ENCODE data around the gene UBA52. TPM values are rescaled to one million over a fixed set of nuclear protein-coding genes. Genes with fewer than 3 reads are reported as not detected.

Gene UBA52
- polyA plus RNA-seq, 3 donors: 832 to 3,024 (median 896) TPM

DNA sequence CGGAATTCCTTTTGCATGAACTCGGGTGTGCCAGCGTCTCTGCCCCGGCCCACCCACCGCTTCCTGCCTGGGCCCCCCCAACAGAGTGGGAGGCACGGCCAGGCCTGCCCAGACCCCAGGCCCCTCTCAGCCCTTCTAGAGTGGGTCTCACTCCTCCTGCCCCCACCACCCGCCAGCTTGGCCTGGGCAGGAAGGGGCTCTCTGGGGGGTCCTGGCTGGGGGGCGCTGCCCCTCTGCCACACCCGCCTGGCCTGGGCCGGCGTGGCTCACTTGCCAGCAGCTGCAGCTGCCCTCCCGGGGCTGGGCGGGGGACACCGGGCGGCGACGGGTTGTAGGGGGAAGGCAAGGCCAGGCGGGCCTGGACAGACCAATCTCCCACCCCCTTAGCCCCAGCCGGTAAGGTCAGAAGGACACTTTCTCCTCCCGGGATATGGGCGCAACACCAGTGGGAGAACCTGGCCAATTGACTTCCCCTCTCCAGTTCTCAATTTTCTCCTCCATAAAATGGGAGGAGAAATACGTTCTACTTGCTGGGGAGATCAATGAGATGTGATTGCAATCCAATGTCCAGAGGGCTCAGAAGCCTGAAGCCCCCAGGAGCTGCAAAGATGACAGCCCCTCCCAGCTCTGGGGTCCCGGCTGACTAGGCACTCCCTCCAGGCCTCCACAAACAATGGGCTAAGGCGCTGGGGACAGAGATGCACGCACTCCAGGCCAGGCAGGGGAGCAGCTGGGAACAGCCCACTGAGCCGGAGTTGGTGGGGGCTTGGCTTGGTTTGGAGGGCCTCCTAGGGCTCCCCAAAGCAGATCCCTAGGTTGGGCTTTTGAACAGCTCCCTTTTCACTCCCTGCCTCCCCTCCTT is 32.5 kb downstream of the UBA52 start:
- WGBS (ENCODE audit: insufficient coverage): 14% methylated on average over 20 of the region's 26 CpGs
- H3K27me3 ChIP-seq (ENCODE audit: control insufficient read depth in 2 of 2, insufficient read depth in 2 of 2, low read length in 2 of 2): peaks cover 54 to 72% of the 10 kb centered on the region in 2 donors

DNA sequence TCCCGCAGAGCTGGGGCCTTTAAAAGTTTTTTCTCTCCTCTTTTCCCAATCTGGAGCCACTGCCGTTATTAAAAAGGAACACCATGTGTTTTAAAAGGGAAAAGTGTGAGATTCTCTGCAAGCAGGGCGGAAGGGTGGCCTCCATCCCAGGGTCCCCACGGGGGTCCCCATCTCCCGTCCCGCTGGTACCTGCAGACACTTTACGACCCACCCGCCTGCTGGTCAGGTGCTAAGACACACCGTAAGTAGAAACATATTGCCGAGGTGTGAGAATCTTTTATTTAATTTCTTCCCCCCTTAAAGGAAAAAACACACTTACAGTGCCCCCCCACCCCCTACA is 33.1 kb downstream of the UBA52 start:
- TF ChIP-seq, protein P1, sequence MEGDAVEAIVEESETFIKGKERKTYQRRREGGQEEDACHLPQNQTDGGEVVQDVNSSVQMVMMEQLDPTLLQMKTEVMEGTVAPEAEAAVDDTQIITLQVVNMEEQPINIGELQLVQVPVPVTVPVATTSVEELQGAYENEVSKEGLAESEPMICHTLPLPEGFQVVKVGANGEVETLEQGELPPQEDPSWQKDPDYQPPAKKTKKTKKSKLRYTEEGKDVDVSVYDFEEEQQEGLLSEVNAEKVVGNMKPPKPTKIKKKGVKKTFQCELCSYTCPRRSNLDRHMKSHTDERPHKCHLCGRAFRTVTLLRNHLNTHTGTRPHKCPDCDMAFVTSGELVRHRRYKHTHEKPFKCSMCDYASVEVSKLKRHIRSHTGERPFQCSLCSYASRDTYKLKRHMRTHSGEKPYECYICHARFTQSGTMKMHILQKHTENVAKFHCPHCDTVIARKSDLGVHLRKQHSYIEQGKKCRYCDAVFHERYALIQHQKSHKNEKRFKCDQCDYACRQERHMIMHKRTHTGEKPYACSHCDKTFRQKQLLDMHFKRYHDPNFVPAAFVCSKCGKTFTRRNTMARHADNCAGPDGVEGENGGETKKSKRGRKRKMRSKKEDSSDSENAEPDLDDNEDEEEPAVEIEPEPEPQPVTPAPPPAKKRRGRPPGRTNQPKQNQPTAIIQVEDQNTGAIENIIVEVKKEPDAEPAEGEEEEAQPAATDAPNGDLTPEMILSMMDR (IDR thresholded peaks at IDR 0.05): no peak

More for the DNA sequence above, 32.5 kb downstream of the UBA52 start:
- Histone ChIP-seq H3K9me3 (replicated peaks in 1 of 2; ENCODE audit: control insufficient read depth in 1 of 2, insufficient read depth in 1 of 2, low read length in 2 of 2) (peaks cover 0 to 30% of the 10 kb centered on the region in 2 donors), H3K4me2 (replicated peaks; ENCODE audit: extremely low read depth, low read length, poor library complexity, severe bottlenecking) (no peak overlapping the region), H3K79me2 (ENCODE audit: insufficient read depth, low read length) (no peaks in the 10 kb centered on the region), H3K36me3 (replicated peaks in 1 of 2; ENCODE audit: control insufficient read depth in 1 of 2, insufficient read depth in 2 of 2, low read length in 2 of 2) (no peaks in the 10 kb centered on the region), H2AFZ (ENCODE audit: insufficient read depth, low read depth, low read length, poor library complexity, severe bottlenecking) (no peak overlapping the region), H4K20me1 (ENCODE audit: insufficient read depth, low read length) (no peaks in the 10 kb centered on the region), H3K27ac (ENCODE audit: low read depth in 1 of 2, low read length in 2 of 2) (no peak overlapping the region), H3K4me1 (ENCODE audit: control insufficient read depth in 1 of 2, insufficient read depth in 2 of 2, low read length in 2 of 2) (no peaks in the 10 kb centered on the region), H3K9ac (ENCODE audit: insufficient read depth, low read length, poor library complexity, severe bottlenecking) (no peak overlapping the region), H3K4me3 (replicated peaks in 1 of 3; ENCODE audit: low read depth in 2 of 3, low read length in 3 of 3) (no peak overlapping the region)
- H3K36me3 Mint-ChIP-seq: peaks cover 0 to 6% of the 10 kb centered on the region in 2 donors
- H3K4me3 Mint-ChIP-seq: peak overlapping the region in 1 of 2 donors; percentile 46
- TF ChIP-seq, protein P1 (IDR thresholded peaks at IDR 0.05): no peak
- intact Hi-C loops (cut with micrococcal nuclease): no loop called here
- no peak for DNase-seq
- H3K27me3 Mint-ChIP-seq (ENCODE audit: low read depth in 3 of 3): peaks cover 76 to 91% (median 78%) of the 10 kb centered on the region in 3 donors
- H3K4me1 Mint-ChIP-seq: peaks cover 2% of the 10 kb centered on the region
- H3K27ac Mint-ChIP-seq: no peak overlapping the region
- peaks cover 0 to 27% (median 7%) of the 10 kb centered on the region in 7 donors for H3K9me3 Mint-ChIP-seq

More for the DNA sequence above, 33.1 kb downstream of the UBA52 start:
- Histone ChIP-seq H3K27me3 (ENCODE audit: control insufficient read depth in 2 of 2, insufficient read depth in 2 of 2, low read length in 2 of 2) (peaks cover 60 to 78% of the 10 kb centered on the region in 2 donors), H3K9me3 (replicated peaks in 1 of 2; ENCODE audit: control insufficient read depth in 1 of 2, insufficient read depth in 1 of 2, low read length in 2 of 2) (peaks cover 0 to 33% of the 10 kb centered on the region in 2 donors), H4K20me1 (ENCODE audit: insufficient read depth, low read length) (no peaks in the 10 kb centered on the region), H3K4me1 (ENCODE audit: control insufficient read depth in 1 of 2, insufficient read depth in 2 of 2, low read length in 2 of 2) (no peaks in the 10 kb centered on the region), H3K36me3 (replicated peaks in 1 of 2; ENCODE audit: control insufficient read depth in 1 of 2, insufficient read depth in 2 of 2, low read length in 2 of 2) (no peaks in the 10 kb centered on the region), H3K27ac (ENCODE audit: low read depth in 1 of 2, low read length in 2 of 2) (no peak overlapping the region), H3K79me2 (ENCODE audit: insufficient read depth, low read length) (no peaks in the 10 kb centered on the region), H3K9ac (ENCODE audit: insufficient read depth, low read length, poor library complexity, severe bottlenecking) (no peak overlapping the region), H3K4me3 (replicated peaks in 1 of 3; ENCODE audit: low read depth in 2 of 3, low read length in 3 of 3) (no peak overlapping the region), H2AFZ (ENCODE audit: insufficient read depth, low read depth, low read length, poor library complexity, severe bottlenecking) (no peak overlapping the region), H3K4me2 (replicated peaks; ENCODE audit: extremely low read depth, low read length, poor library complexity, severe bottlenecking) (no peak overlapping the region)
- intact Hi-C loops (cut with micrococcal nuclease): no loop called here
- Mint-ChIP-seq H3K4me3 (peak overlapping the region in 1 of 2 donors; percentile 88), H3K36me3 (peaks cover 0 to 6% of the 10 kb centered on the region in 2 donors), H3K27ac (no peak overlapping the region), H3K4me1 (peaks cover 2% of the 10 kb centered on the region), H3K9me3 (peaks cover 0 to 27% (median 8%) of the 10 kb centered on the region in 7 donors), H3K27me3 (ENCODE audit: low read depth in 3 of 3) (peaks cover 79 to 92% (median 80%) of the 10 kb centered on the region in 3 donors)
- WGBS (ENCODE audit: insufficient coverage): no CpG with 5 or more reads among the region's 10 CpGs
- no peak for DNase-seq

Measured in CD14-positive monocyte (primary cell).